ENCODE results near the gene SAC3D1. TPM values are rescaled to one million over a fixed set of nuclear protein-coding genes. Genes with fewer than 3 reads are reported as not detected.

The SAC3D1 gene
- total RNA-seq, 1 donor from 2014 or later, result 9.4 TPM

GRCh38 chr11:65059959-65060824 is 19.2 kb downstream of the SAC3D1 start:
- DNase-seq (ENCODE audit: low read depth, low spot score), result no peak

GRCh38 chr11:65060913-65061408 is 20.0 kb downstream of the SAC3D1 start:
- no peak for DNase-seq (ENCODE audit: low read depth, low spot score)

GRCh38 chr11:65063532-65063931 is 22.5 kb downstream of the SAC3D1 start:
- no peak for DNase-seq (ENCODE audit: low read depth, low spot score)

- no peak for DNase-seq (ENCODE audit: low read depth, low spot score)
These were observed 23.8 kb downstream of the SAC3D1 start for GRCh38 chr11:65064847-65065240.

GRCh38 chr11:65065851-65066250 is 24.8 kb downstream of the SAC3D1 start:
- no peak for DNase-seq (ENCODE audit: low read depth, low spot score)

- no peak for DNase-seq (ENCODE audit: low read depth, low spot score)
These were observed 25.3 kb downstream of the SAC3D1 start for GRCh38 chr11:65066315-65066714.

GRCh38 chr11:65066805-65067291 is 25.8 kb downstream of the SAC3D1 start:
- DNase-seq (ENCODE audit: low read depth, low spot score), result no peak

GRCh38 chr11:65067446-65067845 is 26.4 kb downstream of the SAC3D1 start:
- DNase-seq (ENCODE audit: low read depth, low spot score), result no peak

- no peak for DNase-seq (ENCODE audit: low read depth, low spot score)
These were observed 28.2 kb downstream of the SAC3D1 start for GRCh38 chr11:65069217-65069616.

GRCh38 chr11:65071907-65072630 is 31.1 kb downstream of the SAC3D1 start:
- no peak for DNase-seq (ENCODE audit: low read depth, low spot score)

- no peak for DNase-seq (ENCODE audit: low read depth, low spot score)
These were observed 31.6 kb downstream of the SAC3D1 start for GRCh38 chr11:65072631-65072966.

- DNase-seq (ENCODE audit: low read depth, low spot score), result no peak
These were observed 36.4 kb downstream of the SAC3D1 start for GRCh38 chr11:65077451-65077850.

- no peak for DNase-seq (ENCODE audit: low read depth, low spot score)
These were observed 37.1 kb downstream of the SAC3D1 start for GRCh38 chr11:65078151-65078550.

GRCh38 chr11:65078786-65079342 is 37.9 kb downstream of the SAC3D1 start:
- DNase-seq (ENCODE audit: low read depth, low spot score), result no peak

GRCh38 chr11:65083134-65083833 is 42.3 kb downstream of the SAC3D1 start:
- DNase-seq (ENCODE audit: low read depth, low spot score), result no peak

- peak; percentile 85 for DNase-seq (ENCODE audit: low read depth, low spot score)
These were observed 43.0 kb downstream of the SAC3D1 start, which contains the start of the genes CDCA5 and ZFPL1 for GRCh38 chr11:65083834-65084597. Gene CDCA5, minus strand, starts transcription at chr11:65084040. Its CDS starts 62 bp downstream, at chr11:65083978. Gene ZFPL1, plus strand, starts transcription at chr11:65084222. Its CDS starts 477 bp downstream, at chr11:65084699.

GRCh38 chr11:65084598-65085375 is 43.8 kb downstream of the SAC3D1 start:
- DNase-seq (ENCODE audit: low read depth, low spot score), result no peak

- no peak for DNase-seq (ENCODE audit: low read depth, low spot score)
These were observed 44.4 kb downstream of the SAC3D1 start for GRCh38 chr11:65085446-65085845.

- no peak for DNase-seq (ENCODE audit: low read depth, low spot score)
These were observed 45.8 kb downstream of the SAC3D1 start for GRCh38 chr11:65086809-65087208.

- no peak for DNase-seq (ENCODE audit: low read depth, low spot score)
These were observed 46.2 kb downstream of the SAC3D1 start for GRCh38 chr11:65087216-65087615.

Measured in pulmonary artery endothelial cell (primary cell).